Endothelial cell of umbilical vein (primary cell): ENCODE data around the gene TEX53. TPM values are rescaled to one million over a fixed set of nuclear protein-coding genes. Genes with fewer than 3 reads are reported as not detected.

Experiments
- BruUV-seq: library from RNA; stranded (reverse); fragments of 400-500 nt; replicated peaks from 2 replicates; lab custom pipeline; 2021; lab: Mats Ljungman, UMichigan
- CTCF ChIA-PET: fragments of 300-600, 350-600 bp; sonication (Branson Sonifier 250); formaldehyde crosslinking; loops from one replicate; lab custom pipeline; 2021; ENCODE audit warnings: antibody characterized with exemption, inconsistent platforms; lab: Charles Lee
- POLR2A ChIA-PET: fragments of 300-600, 350-600 bp; sonication (Branson Sonifier 250); formaldehyde crosslinking; loops from one replicate; lab custom pipeline; 2021; ENCODE audit warnings: antibody characterized with exemption, inconsistent platforms; lab: Charles Lee
- DNase-seq: peaks from one replicate; pipeline ENCODE4 v3.0.0-alpha.2; 2011; ENCODE audit warnings: low read depth, low spot score
- FAIRE-seq: peaks from 2 replicates; lab custom pipeline; 2011; peaks lifted over from hg19 to GRCh38; lab: Jason Lieb, UNC
- H2AFZ ChIP-seq: 2 replicates; pipeline ENCODE4 v1.6.0; 2012; ENCODE audit warnings: low read depth, low read length, control low read depth, inconsistent platforms
- H3K27ac ChIP-seq: 2 replicates; pipeline ENCODE4 v1.5.1; 2011; ENCODE audit warnings: low read depth, mild to moderate bottlenecking, control low read depth, low read length, moderate library complexity; ENCODE audit not compliant: insufficient read depth
- H3K27me3 ChIP-seq, 2 experiments: 2 replicates each; pipeline versions ENCODE4 v1.6.0 to v1.6.1; 2011; ENCODE audit warnings: low read length in 2 of 2, mixed read lengths in 1 of 2; ENCODE audit not compliant: control insufficient read depth in 2 of 2, insufficient read depth in 2 of 2
- H3K36me3 ChIP-seq, 2 experiments: 2 replicates in 1 of 2; 3 replicates in 1 of 2; pipeline ENCODE4 v1.5.1; 2011; ENCODE audit warnings: low read length in 2 of 2, mild to moderate bottlenecking in 1 of 2, moderate library complexity in 1 of 2; ENCODE audit not compliant: control insufficient read depth in 2 of 2, insufficient read depth in 2 of 2; ENCODE audit errors: extremely low read depth in 1 of 2
- H3K4me1 ChIP-seq: 3 replicates; pipeline ENCODE4 v1.5.1; 2011; ENCODE audit warnings: mild to moderate bottlenecking, low read length; ENCODE audit not compliant: control insufficient read depth, insufficient read depth; ENCODE audit errors: extremely low read depth
- H3K4me2 ChIP-seq: 2 replicates; pipeline ENCODE4 v1.6.1; 2011; ENCODE audit warnings: low read length, control low read depth, mixed read lengths; ENCODE audit not compliant: insufficient read depth
- H3K4me3 ChIP-seq, 3 experiments: fragments of 200-600 bp in 1 of 3; sonication (generic), shearing (Covaris generic) in 1 of 3; replicated peaks in 1 of 3; 2 replicates each; pipeline ENCODE4 v1.5.1; 2011 to 2016; ENCODE audit warnings: control low read depth in 3 of 3, low read length in 3 of 3, mild to moderate bottlenecking in 2 of 3, inconsistent platforms in 1 of 3, low read depth in 1 of 3, moderate library complexity in 1 of 3; ENCODE audit not compliant: insufficient read depth in 1 of 3
- H3K79me2 ChIP-seq: 2 replicates; pipeline ENCODE4 v1.6.0; 2012; ENCODE audit warnings: low read length, inconsistent platforms; ENCODE audit not compliant: control insufficient read depth, insufficient read depth
- H3K9ac ChIP-seq: replicated peaks from 2 replicates; pipeline ENCODE3; 2011; ENCODE audit warnings: low read length, control low read depth; ENCODE audit not compliant: insufficient read depth; ENCODE audit errors: extremely low read depth
- H3K9me1 ChIP-seq: replicated peaks from 3 replicates; pipeline ENCODE4 v1.6.0; 2011; ENCODE audit warnings: mild to moderate bottlenecking, low read length; ENCODE audit not compliant: control insufficient read depth, insufficient read depth; ENCODE audit errors: extremely low read depth
- H3K9me3 ChIP-seq: replicated peaks from 2 replicates; pipeline ENCODE4 v1.5.1; 2012; ENCODE audit warnings: low read length, inconsistent platforms; ENCODE audit not compliant: control insufficient read depth, insufficient read depth
- H4K20me1 ChIP-seq: replicated peaks from 2 replicates; pipeline ENCODE3; 2011; ENCODE audit warnings: mild to moderate bottlenecking, low read length; ENCODE audit not compliant: control insufficient read depth, insufficient read depth; ENCODE audit errors: extremely low read depth
- CTCF ChIP-seq, 2 donors: IDR thresholded peaks; 1 replicate in 1 of 2; 2 replicates in 1 of 2; pipeline ENCODE4 v1.5.1; 2011; ENCODE audit warnings: low read length in 2 of 2, mild to moderate bottlenecking in 2 of 2, moderate library complexity in 2 of 2, control low read depth in 1 of 2, inconsistent platforms in 1 of 2, low read depth in 1 of 2; ENCODE audit not compliant: insufficient read depth in 1 of 2; ENCODE audit errors: extremely low read depth in 1 of 2
- EZH2 ChIP-seq: IDR thresholded peaks from 2 replicates; pipeline ENCODE4 v1.6.1; 2012; ENCODE audit warnings: borderline replicate concordance, low read depth, mild to moderate bottlenecking, moderate library complexity, low read length, inconsistent platforms; ENCODE audit not compliant: severe bottlenecking
- FOS ChIP-seq: IDR thresholded peaks from 2 replicates; pipeline ENCODE4 v1.6.1; 2011; ENCODE audit warnings: mild to moderate bottlenecking, low read length, moderate library complexity, borderline replicate concordance; ENCODE audit not compliant: insufficient read depth
- GATA2 ChIP-seq: IDR thresholded peaks from 2 replicates; pipeline ENCODE4 v1.7.0; 2011; ENCODE audit warnings: low read depth, mild to moderate bottlenecking, moderate library complexity, mixed read lengths, low read length; ENCODE audit not compliant: insufficient read length, insufficient read depth
- JUN ChIP-seq: IDR thresholded peaks from 2 replicates; pipeline ENCODE4 v1.6.1; 2011; ENCODE audit warnings: borderline replicate concordance, low read depth; ENCODE audit not compliant: insufficient read length, insufficient read depth
- MAX ChIP-seq: IDR thresholded peaks from 2 replicates; pipeline ENCODE4 v1.6.1; 2011; ENCODE audit not compliant: insufficient read depth, insufficient read length
- MYC ChIP-seq: IDR thresholded peaks from one replicate; pipeline ENCODE4 v1.6.1; 2011; ENCODE audit warnings: mild to moderate bottlenecking, low read depth, low read length
- POLR2A ChIP-seq: IDR thresholded peaks from 2 replicates; pipeline ENCODE4 v1.6.1; 2012; ENCODE audit warnings: low read depth, mild to moderate bottlenecking, control low read depth, low read length
- POLR2AphosphoS5 ChIP-seq: IDR thresholded peaks from 2 replicates; pipeline ENCODE4 v1.6.1; 2012; ENCODE audit warnings: low read depth, mild to moderate bottlenecking, control low read depth, low read length, moderate library complexity; ENCODE audit not compliant: insufficient read depth
- dilution Hi-C: fragments of 300-500 bp; cut with MboI; formaldehyde crosslinking; loops from one replicate; pipeline ENCODE4 v1.15.0; 2019; ENCODE audit warnings: low sequenced_read_pairs; ENCODE audit not compliant: extremely low pct_ligation_motif_present
- intact Hi-C: fragments of 100-400 bp; cut with micrococcal nuclease; formaldehyde crosslinking; loops from one replicate; pipeline ENCODE4 v1.10.0; 2022
- polyA plus RNA-seq, 4 experiments: library from polyadenylated mRNA; depleted of rRNA in 3 of 4; stranded (reverse) in 3 of 4; unstranded in 1 of 4; fragments of >200 nt; gene quantifications; 2 replicates each; pipeline versions ENCODE4 v1.2.1 to v1.2.3, GENCODE V29; 2011 to 2012; ENCODE audit warnings: missing spikeins in 1 of 4
- total RNA-seq: library from RNA; stranded (reverse); gene quantifications from 2 replicates; pipeline ENCODE4 v1.2.3, GENCODE V29; 2021

Gene TEX53
- total and polyA plus RNA-seq, 2 donors (not counting 3 experiments of a cell fraction or from before 2014, with no cell fraction given) = not detected

GRCh38 chr9:114614373-114614772 is 43.2 kb downstream of the TEX53 start:
- dilution Hi-C loops (no loop called here), intact Hi-C loops (no loop called here)
- Histone ChIP-seq H3K27ac (no peak overlapping the region), H3K27me3 (no peaks in the 10 kb centered on the region), H4K20me1 (no peaks in the 10 kb centered on the region), H3K9me3 (no peaks in the 10 kb centered on the region), H3K4me1 (peaks cover 14% of the 10 kb centered on the region), H3K36me3 (no peaks in the 10 kb centered on the region), H3K4me2 (no peak overlapping the region), H3K9me1 (no peaks in the 10 kb centered on the region), H2AFZ (no peak overlapping the region), H3K79me2 (no peaks in the 10 kb centered on the region), H3K9ac (no peak overlapping the region), H3K4me3 (no peak overlapping the region)
- no peak for TF ChIP-seq MAX
- TF ChIP-seq GATA2 = no peak
- TF ChIP-seq EZH2 = no peak
- TF ChIP-seq MYC = no peak
- TF ChIP-seq JUN = no peak
- TF ChIP-seq POLR2A = no peak
- TF ChIP-seq CTCF (IDR thresholded peaks at IDR 0.05; ENCODE audit: extremely low read depth in 1 of 2, insufficient read depth in 1 of 2, low read depth in 1 of 2, low read length in 2 of 2) = no peak
- no peak for TF ChIP-seq POLR2AphosphoS5
- TF ChIP-seq FOS = no peak
- BruUV-seq = no TSS peak
- POLR2A ChIA-PET = no interaction called here
- DNase-seq = no peak
- FAIRE-seq = no peak
- CTCF ChIA-PET = interaction anchor here (1.0 kb wide), 1 partner anchor 22 kb away, joined by 3 read pairs; no protein-coding TSS in a partner anchor
